ENCODE results near the gene IGFN1.

Gene IGFN1

DNA sequence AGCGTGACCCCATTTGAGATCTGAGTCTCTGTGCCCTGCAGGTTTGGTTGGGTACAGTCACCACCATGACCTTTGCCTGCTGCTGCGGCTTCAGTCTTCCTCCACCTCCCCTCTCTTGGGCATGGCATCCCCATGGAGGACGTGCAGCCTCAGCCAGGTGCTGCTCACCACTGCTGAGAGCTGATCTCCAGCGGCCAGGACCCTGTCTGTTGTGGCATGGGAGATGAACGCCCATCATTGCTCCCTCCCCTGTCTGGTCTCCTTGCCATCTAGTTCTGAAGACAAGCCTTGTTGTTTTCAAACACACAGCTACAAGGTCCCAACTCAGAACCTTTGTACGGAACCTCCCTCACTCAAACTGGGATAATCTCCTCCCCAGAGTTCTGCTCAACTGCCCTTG lies 73.4 kb downstream of the IGFN1 start:
- TF ChIP-seq CTCF (conservative IDR thresholded peaks at IDR 0.05; ENCODE audit: low read depth, low read length), result no peak
- Histone ChIP-seq H3K27me3 (ENCODE audit: insufficient read depth, low read depth) (no peaks in the 10 kb centered on the region), H2AFZ (ENCODE audit: low read depth) (no peak overlapping the region), H3K36me3 (ENCODE audit: insufficient read depth) (no peaks in the 10 kb centered on the region), H3K9ac (no peak overlapping the region), H4K20me1 (ENCODE audit: insufficient read depth) (no peaks in the 10 kb centered on the region), H3K27ac (no peak overlapping the region), H3K4me3 (IDR thresholded peaks at IDR 0.05; ENCODE audit: insufficient read depth, low read depth, low read length) (no peak overlapping the region), H3K79me2 (ENCODE audit: insufficient read depth, low read depth) (no peaks in the 10 kb centered on the region), H3K4me1 (ENCODE audit: low read depth, poor library complexity, severe bottlenecking) (no peaks in the 10 kb centered on the region), H3K4me2 (no peak overlapping the region)

- Histone ChIP-seq H2AFZ (ENCODE audit: low read depth) (no peak overlapping the region), H4K20me1 (ENCODE audit: insufficient read depth) (no peaks in the 10 kb centered on the region), H3K9ac (no peak overlapping the region), H3K27me3 (ENCODE audit: insufficient read depth, low read depth) (no peaks in the 10 kb centered on the region), H3K79me2 (ENCODE audit: insufficient read depth, low read depth) (no peaks in the 10 kb centered on the region), H3K4me1 (ENCODE audit: low read depth, poor library complexity, severe bottlenecking) (no peaks in the 10 kb centered on the region), H3K36me3 (ENCODE audit: insufficient read depth) (no peaks in the 10 kb centered on the region), H3K4me3 (IDR thresholded peaks at IDR 0.05; ENCODE audit: insufficient read depth, low read depth, low read length) (no peak overlapping the region), H3K27ac (no peak overlapping the region), H3K4me2 (no peak overlapping the region)
- TF ChIP-seq CTCF (conservative IDR thresholded peaks at IDR 0.05; ENCODE audit: low read depth, low read length), result no peak
Observed at GRCh38 chr1:201264554-201264953, 73.9 kb downstream of the IGFN1 start.

DNA sequence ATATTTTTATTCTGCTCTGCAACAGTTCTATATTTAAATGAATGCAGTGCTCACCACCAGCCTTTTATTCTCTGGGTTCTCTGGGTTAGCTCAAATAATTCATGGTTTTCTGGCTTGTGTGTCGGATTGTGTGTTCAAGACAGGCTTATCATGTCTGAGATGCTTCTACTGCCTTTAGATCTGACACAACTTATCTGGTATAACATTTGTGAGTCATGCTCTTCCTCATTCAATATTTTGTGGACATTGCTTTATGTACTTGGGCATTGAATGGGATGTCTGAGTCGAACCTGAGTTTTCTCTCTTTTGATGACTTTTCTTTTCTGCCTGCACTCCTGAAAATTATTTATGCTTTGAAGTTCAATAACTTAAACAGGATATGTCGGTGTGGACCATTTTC lies 75.1 kb downstream of the IGFN1 start:
- Histone ChIP-seq H3K36me3 (ENCODE audit: insufficient read depth) (no peaks in the 10 kb centered on the region), H3K4me3 (IDR thresholded peaks at IDR 0.05; ENCODE audit: insufficient read depth, low read depth, low read length) (no peak overlapping the region), H4K20me1 (ENCODE audit: insufficient read depth) (no peaks in the 10 kb centered on the region), H3K27ac (no peak overlapping the region), H3K9ac (no peak overlapping the region), H3K4me1 (ENCODE audit: low read depth, poor library complexity, severe bottlenecking) (no peaks in the 10 kb centered on the region), H3K27me3 (ENCODE audit: insufficient read depth, low read depth) (no peaks in the 10 kb centered on the region), H2AFZ (ENCODE audit: low read depth) (no peak overlapping the region), H3K4me2 (no peak overlapping the region), H3K79me2 (ENCODE audit: insufficient read depth, low read depth) (no peaks in the 10 kb centered on the region)
- TF ChIP-seq CTCF (conservative IDR thresholded peaks at IDR 0.05; ENCODE audit: low read depth, low read length), result no peak

DNA sequence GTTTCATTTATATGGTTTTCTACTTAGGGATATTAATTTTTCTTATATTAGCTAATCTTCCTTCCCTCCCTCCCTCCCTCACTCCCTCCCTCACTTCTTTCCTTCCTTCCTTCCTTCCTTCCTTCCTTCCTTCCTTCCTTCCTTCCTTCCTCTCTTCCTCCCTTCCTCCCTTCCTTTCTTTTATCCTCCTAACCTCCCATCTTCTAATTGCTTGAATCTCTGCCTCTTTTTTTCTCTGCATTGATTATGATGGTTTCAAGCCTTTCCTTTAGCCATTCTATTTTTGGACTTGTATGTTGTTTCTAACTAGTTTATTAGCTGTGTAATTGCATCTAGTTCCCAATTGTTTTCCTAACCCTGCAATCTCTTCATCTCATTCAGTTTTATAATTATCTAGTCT lies 75.7 kb downstream of the IGFN1 start:
- no peaks in the 10 kb centered on the region for H3K79me2 ChIP-seq (ENCODE audit: insufficient read depth, low read depth)
- H3K9ac ChIP-seq, result no peak overlapping the region
- H3K36me3 ChIP-seq (ENCODE audit: insufficient read depth), result no peaks in the 10 kb centered on the region
- H3K27me3 ChIP-seq (ENCODE audit: insufficient read depth, low read depth), result no peaks in the 10 kb centered on the region
- no peak overlapping the region for H3K4me2 ChIP-seq
- H3K4me1 ChIP-seq (ENCODE audit: low read depth, poor library complexity, severe bottlenecking), result no peaks in the 10 kb centered on the region
- no peaks in the 10 kb centered on the region for H4K20me1 ChIP-seq (ENCODE audit: insufficient read depth)
- no peak for TF ChIP-seq CTCF (conservative IDR thresholded peaks at IDR 0.05; ENCODE audit: low read depth, low read length)
- H2AFZ ChIP-seq (ENCODE audit: low read depth), result no peak overlapping the region
- no peak overlapping the region for H3K4me3 ChIP-seq (IDR thresholded peaks at IDR 0.05; ENCODE audit: insufficient read depth, low read depth, low read length)
- no peak overlapping the region for H3K27ac ChIP-seq

- H2AFZ ChIP-seq (ENCODE audit: low read depth), result no peak overlapping the region
- no peak overlapping the region for H3K9ac ChIP-seq
- no peaks in the 10 kb centered on the region for H4K20me1 ChIP-seq (ENCODE audit: insufficient read depth)
- no peaks in the 10 kb centered on the region for H3K4me1 ChIP-seq (ENCODE audit: low read depth, poor library complexity, severe bottlenecking)
- H3K36me3 ChIP-seq (ENCODE audit: insufficient read depth), result no peaks in the 10 kb centered on the region
- H3K27ac ChIP-seq, result no peak overlapping the region
- no peak overlapping the region for H3K4me2 ChIP-seq
- no peaks in the 10 kb centered on the region for H3K79me2 ChIP-seq (ENCODE audit: insufficient read depth, low read depth)
- H3K27me3 ChIP-seq (ENCODE audit: insufficient read depth, low read depth), result no peaks in the 10 kb centered on the region
- no peak overlapping the region for H3K4me3 ChIP-seq (IDR thresholded peaks at IDR 0.05; ENCODE audit: insufficient read depth, low read depth, low read length)
- TF ChIP-seq CTCF (conservative IDR thresholded peaks at IDR 0.05; ENCODE audit: low read depth, low read length), result no peak
Observed at GRCh38 chr1:201266774-201267173, 76.2 kb downstream of the IGFN1 start.
